ENCODE measurements around the gene PTPN14. TPM values are rescaled to one million over a fixed set of nuclear protein-coding genes. Genes with fewer than 3 reads are reported as not detected.

The PTPN14 gene
- total RNA-seq, 1 experiment from 2014 or later = 23.5 TPM

- DNase-seq (ENCODE audit: low read depth) = peak; percentile 82
These were observed 151.3 kb downstream of the PTPN14 start for GRCh38 chr1:214400131-214400530.

GRCh38 chr1:214398490-214398889 is 152.9 kb downstream of the PTPN14 start:
- DNase-seq (ENCODE audit: low read depth) = no peak

DNA sequence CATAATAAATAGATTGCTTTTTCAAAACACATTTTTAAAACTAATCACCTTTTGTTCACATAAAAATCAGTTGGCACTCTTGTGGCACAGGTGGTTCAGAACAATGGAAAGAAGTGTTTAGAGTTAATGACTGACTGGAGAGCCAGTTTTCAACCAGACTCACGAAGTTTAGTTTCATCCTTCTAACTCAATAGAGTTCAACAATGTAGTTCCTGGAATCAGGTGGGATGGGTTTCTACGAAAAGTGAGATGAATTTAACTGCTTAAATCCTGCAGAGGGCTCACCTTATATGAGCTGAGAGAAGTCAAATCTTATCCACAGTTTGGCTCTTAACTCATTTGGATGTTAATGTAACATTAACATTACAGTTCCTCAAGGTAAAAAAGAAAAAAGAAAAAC is 153.9 kb downstream of the PTPN14 start:
- DNase-seq (ENCODE audit: low read depth) = no peak

GRCh38 chr1:214396330-214396729 is 155.1 kb downstream of the PTPN14 start:
- peak; percentile 55 for DNase-seq (ENCODE audit: low read depth)

- peak; percentile 39 for DNase-seq (ENCODE audit: low read depth)
These were observed 156.8 kb downstream of the PTPN14 start for GRCh38 chr1:214394569-214394968.

DNA sequence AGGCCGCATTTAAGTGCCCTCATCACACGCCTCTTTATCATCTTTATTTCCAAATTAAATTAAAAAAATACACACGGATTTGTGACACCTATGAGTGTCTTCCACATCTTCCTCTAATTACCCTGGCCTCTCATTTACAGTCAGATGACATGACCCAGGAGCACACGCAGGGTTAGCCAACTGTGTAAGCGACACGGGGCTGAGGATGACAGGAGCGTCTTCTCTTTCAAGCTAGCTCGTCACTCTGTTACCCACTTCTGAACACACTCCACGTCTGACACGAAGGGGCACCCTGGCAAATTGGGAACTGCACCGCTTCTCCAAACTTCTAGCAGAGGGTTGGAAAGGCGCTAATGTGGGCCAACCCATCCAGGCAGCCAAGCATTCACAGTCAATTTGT is 158.3 kb downstream of the PTPN14 start:
- no peak for DNase-seq (ENCODE audit: low read depth)

DNA sequence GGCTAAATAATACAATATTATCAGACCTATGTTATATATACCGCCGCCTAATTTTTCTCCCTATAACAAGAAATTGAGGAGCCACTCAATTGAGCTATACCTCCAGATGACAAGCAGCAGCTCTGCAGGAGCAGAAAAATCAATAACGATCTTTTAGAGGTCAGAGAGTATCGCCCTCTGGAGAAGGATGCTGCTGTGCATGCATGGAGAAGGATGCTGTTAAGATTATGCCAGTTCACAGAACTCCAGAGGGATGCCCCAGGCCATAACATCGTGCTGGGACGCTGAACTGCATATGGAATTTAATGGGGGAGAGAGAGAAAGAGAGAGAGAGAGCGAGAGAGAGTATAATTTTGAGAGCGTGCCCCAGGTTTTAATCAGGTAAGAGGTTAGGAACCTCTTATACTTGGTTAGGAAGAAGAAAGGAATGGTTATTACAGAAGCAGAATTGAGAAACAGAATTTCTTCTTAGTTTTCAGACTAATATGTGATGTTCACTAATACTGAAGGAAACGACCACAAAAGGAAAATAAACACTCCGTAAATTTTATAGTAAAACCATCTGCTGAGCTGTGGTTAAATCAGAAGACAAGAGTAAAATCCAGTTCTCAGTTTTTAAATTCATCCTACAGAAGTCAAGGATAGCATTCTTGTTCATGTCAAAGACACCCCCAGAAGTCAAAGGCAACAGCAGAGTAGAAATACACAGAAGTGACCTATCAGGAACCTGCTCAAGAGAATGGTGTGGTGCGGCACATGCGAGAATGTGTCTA is 159.3 kb downstream of the PTPN14 start:
- no peak for DNase-seq (ENCODE audit: low read depth)

- no peak for DNase-seq (ENCODE audit: low read depth)
These were observed 161.7 kb downstream of the PTPN14 start for GRCh38 chr1:214389734-214390133.

GRCh38 chr1:214386747-214387146 is 164.7 kb downstream of the PTPN14 start:
- peak; percentile 92 for DNase-seq (ENCODE audit: low read depth)

DNA sequence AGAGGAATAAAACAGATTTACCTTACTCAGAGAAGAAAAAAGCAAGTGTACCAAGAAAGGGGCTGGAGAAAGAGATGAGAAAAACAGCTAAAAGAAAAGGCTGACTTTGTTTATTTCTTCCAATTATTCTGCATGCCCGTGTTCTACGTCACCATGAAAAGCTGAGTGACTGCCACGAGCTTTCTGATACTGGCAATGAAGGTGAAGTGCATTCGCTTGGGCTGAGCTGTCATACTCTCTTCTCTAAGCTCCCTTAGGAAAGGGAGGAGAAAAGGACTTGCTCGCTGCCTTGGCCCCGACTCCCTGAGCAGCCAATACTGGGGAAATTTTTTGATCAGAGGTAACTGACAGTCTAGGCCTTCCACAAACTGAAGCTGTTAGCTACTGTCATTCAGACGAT is 165.1 kb downstream of the PTPN14 start:
- DNase-seq (ENCODE audit: low read depth) = no peak

DNA sequence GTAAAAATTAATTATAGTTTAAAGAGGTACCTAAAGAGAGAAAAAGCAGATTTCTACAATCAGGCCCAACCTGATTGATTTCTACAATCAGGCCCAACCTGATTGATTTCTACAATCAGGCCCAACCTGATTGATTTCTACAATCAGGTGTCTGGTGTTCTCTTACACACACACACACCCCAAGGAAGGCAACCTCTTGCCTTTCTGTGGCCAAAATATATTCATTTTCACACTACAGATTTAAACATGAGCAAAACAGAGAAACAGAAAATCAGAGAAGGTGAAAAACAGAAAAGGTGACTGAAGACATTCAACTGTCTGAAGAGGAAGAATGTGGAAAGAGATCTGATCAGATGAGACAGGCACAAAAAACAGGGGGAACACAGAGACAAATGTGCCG is 166.0 kb downstream of the PTPN14 start:
- DNase-seq (ENCODE audit: low read depth) = no peak

DNA sequence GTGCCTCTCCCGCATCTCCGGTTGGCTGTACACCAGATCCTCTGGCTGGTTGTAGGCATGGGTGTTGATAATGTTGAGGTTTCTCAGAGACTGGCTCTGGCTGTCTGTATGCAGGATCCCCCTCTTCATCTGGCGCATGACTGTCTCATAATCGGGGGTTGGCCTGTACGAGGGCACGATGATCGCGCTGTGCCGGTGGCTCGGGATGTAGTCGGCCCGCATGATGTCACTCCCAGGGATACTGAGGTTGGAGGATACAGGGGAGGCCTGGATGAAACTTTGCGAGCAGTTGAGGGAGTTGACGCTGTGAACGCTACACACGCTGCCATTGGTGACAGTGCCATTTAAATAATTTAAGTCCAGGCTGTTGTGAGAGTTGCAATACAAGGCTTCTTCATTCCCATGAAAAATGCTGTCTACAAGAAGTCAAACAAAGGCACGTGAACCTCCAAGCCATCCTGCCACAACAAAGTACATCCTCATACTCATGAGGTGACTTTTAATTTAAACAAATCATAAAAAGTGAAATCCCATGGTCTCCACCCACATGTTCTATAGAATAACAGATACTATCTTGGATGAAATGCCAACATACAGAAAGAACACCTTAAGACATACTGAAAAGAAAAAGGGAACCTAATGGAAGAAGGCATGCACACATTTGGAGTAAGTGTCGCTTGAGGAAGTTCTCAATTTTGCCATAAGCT is 166.9 kb downstream of the PTPN14 start:
- DNase-seq (ENCODE audit: low read depth) = no peak

- DNase-seq (ENCODE audit: low read depth) = no peak
These were observed 167.7 kb downstream of the PTPN14 start for GRCh38 chr1:214383381-214384372.

GRCh38 chr1:214380986-214381695 is 170.3 kb downstream of the PTPN14 start:
- DNase-seq (ENCODE audit: low read depth) = no peak

GRCh38 chr1:214380396-214380795 is 171.0 kb downstream of the PTPN14 start:
- DNase-seq (ENCODE audit: low read depth) = no peak

DNA sequence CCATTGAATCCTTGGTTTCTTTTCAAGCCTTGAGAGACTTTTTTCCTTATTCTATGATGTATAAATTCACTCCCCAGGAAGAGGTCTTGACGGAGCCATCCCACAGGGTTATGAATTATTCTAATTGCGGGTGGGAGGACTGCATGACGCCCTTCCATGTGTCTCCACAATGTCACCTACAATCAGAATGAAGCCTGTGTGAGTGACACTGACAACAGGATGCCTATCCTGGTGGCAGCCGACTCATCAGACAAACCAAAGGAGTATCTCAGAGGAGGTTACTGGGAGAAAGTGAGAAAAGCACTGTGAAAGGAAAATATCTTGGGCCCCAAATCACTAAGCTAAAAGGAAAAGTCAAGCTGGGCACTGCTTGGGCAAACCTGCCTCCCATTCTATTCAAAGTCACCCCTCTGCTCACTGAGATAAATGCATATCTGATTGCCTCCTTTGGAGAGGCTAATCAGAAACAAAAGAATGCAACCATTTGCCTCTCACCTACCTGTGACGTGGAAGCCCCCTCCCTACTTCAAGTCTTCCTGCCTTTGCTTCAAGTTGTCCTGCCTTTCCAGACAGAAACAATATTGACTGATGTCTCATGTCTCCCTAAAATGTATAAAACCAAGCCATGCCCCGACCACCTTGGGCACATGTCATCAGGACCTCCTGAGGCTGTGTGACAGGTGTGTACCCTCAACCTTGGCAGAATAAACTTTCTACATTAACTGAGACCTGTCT is 172.0 kb downstream of the PTPN14 start:
- no peak for DNase-seq (ENCODE audit: low read depth)

- DNase-seq (ENCODE audit: low read depth) = peak; percentile 26
These were observed 172.9 kb downstream of the PTPN14 start for GRCh38 chr1:214378492-214378891.

- DNase-seq (ENCODE audit: low read depth) = peak; percentile 70
These were observed 173.5 kb downstream of the PTPN14 start for GRCh38 chr1:214377886-214378285.

GRCh38 chr1:214377485-214377884 is 173.9 kb downstream of the PTPN14 start:
- DNase-seq (ENCODE audit: low read depth) = no peak

DNA sequence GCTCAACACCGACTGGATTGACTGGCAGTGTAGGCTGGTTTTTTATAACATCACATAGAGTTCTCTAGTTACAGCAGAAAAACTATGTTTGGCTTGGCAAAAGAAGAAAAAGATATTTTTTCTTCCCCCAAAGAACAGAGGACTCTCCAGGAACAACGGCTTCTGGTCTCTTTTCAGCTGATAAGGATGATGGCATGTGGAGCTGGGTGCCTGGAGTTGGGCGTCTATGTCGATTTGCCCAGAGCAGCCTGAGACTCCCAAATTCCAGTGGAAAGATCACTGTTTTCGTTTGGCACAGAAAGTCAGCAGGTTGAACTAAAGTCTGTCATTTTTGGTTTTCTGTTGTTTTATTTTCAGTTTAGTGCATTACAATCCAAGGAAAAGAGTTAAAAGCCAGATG is 179.3 kb downstream of the PTPN14 start:
- no peak for DNase-seq (ENCODE audit: low read depth)

DNA sequence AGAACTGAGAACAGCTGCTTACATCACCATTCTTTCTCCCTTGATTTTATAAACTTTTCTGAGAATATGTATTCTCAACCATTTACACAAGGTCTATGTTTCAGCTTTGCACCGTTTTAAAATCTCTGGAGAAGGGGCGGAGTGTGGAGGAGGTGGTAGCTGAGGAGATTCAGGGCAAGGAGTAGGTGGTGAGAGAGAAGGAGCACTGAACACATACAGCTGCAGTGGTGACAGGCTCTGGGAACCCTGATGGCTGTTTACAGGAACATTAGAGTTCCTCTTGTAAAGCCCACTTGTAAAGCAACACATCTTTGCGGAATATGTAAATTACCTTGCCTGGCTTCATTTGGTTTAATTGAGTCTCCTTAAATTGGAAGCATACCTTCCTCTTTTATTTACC is 180.8 kb downstream of the PTPN14 start:
- DNase-seq (ENCODE audit: low read depth) = no peak

All from Daoy (cell line).